ENCODE measurements around the gene PACSIN1.

PACSIN1 gene

GRCh38 chr6:34527751-34528670 lies 62.1 kb downstream of the PACSIN1 start:
- DNase-seq (ENCODE audit: low read depth), result no peak

GRCh38 chr6:34528996-34529664 lies 63.3 kb downstream of the PACSIN1 start:
- DNase-seq (ENCODE audit: low read depth), result no peak

- no peak for DNase-seq (ENCODE audit: low read depth)
These were observed 63.9 kb downstream of the PACSIN1 start for GRCh38 chr6:34529665-34530327.

DNA sequence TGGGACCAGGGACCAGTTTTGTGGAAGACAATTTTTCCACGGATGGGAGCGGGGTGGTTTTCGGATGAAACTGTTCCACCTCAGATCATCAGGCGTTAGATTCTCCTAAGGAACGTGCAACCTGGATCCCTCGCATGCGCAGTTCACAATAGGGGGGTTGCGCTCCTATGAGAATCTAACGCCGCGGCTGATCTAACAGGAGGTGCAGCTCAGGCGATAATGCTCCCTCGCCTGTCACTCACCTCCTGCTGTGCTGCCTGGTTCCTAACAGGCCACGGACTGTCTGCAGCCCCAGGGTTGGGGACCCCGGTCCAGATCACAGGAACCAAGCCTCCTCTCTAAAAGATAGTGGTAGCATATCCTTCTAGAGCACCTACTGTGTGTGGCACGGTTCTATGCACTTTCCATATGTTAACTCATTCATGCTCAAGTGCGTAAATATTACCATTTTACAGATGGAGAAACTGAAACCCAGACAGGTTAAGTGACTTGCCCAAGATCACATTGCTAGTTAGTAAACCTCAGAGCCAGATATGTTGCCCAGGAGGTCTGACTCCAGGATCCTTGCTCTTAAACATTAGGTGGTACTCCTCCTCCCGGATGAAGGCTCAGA lies 65.0 kb downstream of the PACSIN1 start:
- DNase-seq (ENCODE audit: low read depth), result no peak

- DNase-seq (ENCODE audit: low read depth), result peak; percentile 4
These were observed 65.8 kb downstream of the PACSIN1 start for GRCh38 chr6:34531580-34532201.

GRCh38 chr6:34532230-34532629 lies 66.4 kb downstream of the PACSIN1 start:
- DNase-seq (ENCODE audit: low read depth), result no peak

- DNase-seq (ENCODE audit: low read depth), result no peak
These were observed 68.3 kb downstream of the PACSIN1 start for GRCh38 chr6:34534146-34534545.

DNA sequence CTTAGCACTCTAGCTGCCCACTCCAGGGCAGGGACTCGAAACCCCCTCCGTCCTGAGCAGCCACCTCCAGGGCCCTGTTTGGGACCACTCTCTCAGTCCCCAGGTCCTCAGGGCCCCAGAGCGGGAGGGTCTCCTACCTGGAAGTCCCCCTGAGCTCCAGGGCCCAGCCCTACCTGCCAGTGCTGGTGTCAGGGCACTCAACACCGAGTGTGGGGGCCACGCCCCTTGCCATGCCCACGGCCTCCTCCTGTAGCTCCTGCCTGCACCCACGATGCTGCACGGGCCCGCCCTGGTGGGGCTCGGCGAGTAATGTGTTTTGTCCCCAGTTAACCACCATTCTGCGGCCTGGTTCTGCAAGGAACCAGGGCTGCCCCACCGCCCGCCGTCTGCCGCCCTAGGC lies 68.8 kb downstream of the PACSIN1 start:
- DNase-seq (ENCODE audit: low read depth), result no peak

GRCh38 chr6:34535199-34535598 lies 69.3 kb downstream of the PACSIN1 start:
- DNase-seq (ENCODE audit: low read depth), result no peak

DNA sequence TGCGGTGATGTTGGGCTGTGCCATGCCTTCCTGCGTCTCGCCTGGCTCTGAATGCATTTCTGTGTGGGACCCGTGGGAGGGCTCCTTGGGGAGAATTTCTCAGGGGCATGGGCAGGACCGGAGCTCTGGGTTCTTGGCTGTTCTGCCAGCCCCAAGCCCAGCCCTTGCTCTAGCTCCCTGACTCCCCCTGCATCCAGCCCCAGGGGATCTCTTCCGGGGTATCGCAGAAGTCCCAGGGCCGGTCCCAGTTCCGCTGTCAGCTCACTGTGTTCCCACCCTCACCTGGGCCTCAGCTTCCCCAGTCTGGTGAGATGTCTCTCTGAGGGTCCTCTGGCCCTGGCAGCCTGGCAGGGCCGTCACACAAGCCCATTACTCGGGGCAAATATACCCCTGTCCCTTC lies 69.8 kb downstream of the PACSIN1 start:
- no peak for DNase-seq (ENCODE audit: low read depth)

DNA sequence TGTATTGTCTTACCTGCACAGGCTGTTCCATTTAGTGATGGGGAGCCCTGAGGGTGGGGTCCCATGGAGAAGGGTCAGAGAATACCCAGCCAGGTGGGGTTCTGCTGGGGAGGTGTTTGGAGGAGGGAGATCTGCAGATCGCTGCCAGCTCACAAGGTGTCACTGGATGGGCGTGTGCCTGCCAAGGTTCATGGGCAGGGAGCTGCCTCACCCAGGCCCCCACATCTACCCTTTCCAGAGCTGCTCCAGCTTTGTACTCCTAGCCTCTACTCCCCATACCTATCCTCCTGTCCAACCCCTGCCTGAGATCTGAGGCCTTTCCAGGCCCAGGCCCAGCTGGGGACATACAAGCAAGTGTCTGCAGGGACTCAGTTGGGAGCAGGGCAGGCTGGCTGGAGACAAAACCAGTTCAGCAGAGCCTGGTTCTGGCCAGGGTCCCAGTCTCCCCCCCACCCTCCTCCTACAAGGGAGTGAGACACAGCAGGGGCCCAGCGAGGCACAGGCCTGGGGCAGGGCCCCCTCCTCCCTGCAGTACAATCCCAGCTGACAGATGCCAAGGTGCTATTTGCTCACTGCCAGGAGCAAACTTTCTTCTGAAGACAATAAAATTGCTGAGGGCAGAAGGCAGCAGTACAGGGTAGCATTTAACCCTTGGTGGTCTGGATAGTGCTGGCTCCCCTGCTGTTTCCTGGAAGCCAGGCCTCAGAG lies 70.5 kb downstream of the PACSIN1 start:
- DNase-seq (ENCODE audit: low read depth), result no peak

GRCh38 chr6:34536959-34537848 lies 71.3 kb downstream of the PACSIN1 start:
- DNase-seq (ENCODE audit: low read depth), result no peak

GRCh38 chr6:34537922-34538550 lies 72.2 kb downstream of the PACSIN1 start:
- no peak for DNase-seq (ENCODE audit: low read depth)

GRCh38 chr6:34538581-34538980 lies 72.7 kb downstream of the PACSIN1 start:
- DNase-seq (ENCODE audit: low read depth), result no peak

DNA sequence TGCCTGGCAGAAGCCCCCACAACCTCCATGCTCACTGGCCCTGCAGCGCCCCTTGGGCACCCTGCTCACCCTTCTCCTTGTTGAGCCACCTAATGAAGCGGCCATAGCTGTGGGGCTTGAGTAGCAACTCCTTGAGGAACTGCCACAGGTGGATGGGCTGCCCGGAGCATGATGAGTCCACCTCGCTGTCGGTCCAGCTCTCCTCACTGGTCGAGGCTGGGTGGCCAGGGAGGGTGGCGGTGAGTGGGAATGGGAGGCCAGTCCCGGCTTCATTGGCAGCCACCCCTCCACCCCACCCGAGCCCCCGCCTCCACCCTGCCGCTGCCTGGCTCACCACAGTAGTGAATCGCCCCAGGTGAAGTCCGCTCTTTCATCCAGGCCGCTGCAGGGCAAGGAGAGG lies 73.3 kb downstream of the PACSIN1 start:
- no peak for DNase-seq (ENCODE audit: low read depth)

DNA sequence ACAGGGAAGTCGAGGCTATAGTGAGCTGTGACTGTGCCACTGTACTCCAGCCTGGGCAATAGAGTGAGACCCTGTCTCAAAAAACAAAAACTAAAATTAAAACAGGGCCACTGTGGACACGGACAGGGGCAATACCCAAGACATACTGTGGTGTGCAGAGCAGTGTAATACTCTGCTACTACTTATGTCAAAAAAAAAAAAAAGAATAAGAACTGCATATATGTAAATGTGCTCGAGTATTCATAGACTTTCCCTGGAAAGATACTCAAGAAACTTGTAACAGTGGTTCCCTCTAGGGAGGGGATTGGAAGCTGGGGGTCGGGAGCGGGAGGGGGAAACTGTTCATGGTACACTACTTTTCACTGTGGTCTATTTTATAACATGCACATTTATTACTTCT lies 74.3 kb downstream of the PACSIN1 start:
- DNase-seq (ENCODE audit: low read depth), result no peak

GRCh38 chr6:34540841-34541240 lies 75.0 kb downstream of the PACSIN1 start:
- DNase-seq (ENCODE audit: low read depth), result no peak

DNA sequence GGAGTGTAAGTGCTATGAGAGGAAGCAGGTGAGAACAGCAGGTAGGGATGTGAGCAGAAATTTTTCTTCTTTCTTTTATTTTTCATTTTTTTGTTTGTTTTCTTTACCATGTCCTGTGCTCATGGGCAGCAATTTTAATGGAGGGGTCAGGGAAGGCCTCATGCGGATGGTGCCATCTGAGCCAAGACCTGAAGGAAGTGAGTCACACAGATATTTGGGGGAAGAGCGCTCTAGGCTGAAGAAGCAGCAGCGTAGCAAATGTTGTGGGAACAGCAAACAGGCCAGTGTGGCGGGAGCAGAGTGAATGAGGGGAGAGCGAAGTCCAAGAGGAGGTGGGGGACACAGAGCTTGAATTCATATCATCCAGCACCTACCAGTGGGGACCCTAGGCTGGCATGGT lies 77.5 kb downstream of the PACSIN1 start:
- no peak for DNase-seq (ENCODE audit: low read depth)

- DNase-seq (ENCODE audit: low read depth), result no peak
These were observed 78.3 kb downstream of the PACSIN1 start for GRCh38 chr6:34544052-34544604.
